GM03348 (cell line): Measurements from ENCODE around the gene EXT2.

ENCODE experiments used
- DNase-seq: peaks from one replicate; pipeline ENCODE4 v3.0.0; 2012; ENCODE audit warnings: low spot score

Gene EXT2

DNA sequence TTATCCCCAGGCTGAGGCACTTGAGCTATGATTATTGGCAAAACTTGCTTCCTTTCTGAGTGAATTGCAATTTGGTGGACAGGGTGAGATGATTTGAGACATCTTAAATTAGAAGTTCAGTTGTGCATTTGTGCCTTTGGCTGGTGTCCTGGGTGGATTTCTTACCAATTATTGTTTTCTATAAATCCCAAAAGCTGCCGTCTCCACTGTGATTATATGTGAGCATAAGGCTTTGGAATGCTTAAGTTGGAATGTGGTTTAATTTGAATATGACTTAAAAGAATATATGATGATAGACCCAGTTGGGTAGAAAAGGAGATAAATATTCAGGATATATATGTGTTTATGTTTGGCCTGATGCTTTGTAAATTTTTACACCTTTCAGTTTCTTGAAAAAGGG lies 70.0 kb downstream of the EXT2 start:
- no peak for DNase-seq

DNA sequence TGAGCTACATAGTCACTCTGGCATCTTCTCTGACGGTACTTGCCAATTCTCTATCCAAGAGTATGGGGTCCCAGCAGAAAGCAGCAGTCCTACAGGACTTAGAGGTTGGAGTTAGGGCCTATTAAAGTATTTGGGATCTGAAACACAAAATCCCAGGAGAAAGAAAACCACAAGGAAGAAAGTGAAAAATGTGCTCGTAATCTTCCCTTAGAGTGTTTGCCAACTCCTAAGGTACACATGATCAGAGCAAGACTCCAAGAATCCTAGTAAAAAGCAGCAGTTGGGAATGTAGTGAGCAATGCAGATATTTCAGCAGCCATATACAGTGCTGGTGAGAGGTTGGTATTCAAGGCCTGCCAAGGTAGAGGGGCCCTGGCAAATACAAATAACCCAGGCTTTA lies 71.6 kb downstream of the EXT2 start:
- no peak for DNase-seq

DNA sequence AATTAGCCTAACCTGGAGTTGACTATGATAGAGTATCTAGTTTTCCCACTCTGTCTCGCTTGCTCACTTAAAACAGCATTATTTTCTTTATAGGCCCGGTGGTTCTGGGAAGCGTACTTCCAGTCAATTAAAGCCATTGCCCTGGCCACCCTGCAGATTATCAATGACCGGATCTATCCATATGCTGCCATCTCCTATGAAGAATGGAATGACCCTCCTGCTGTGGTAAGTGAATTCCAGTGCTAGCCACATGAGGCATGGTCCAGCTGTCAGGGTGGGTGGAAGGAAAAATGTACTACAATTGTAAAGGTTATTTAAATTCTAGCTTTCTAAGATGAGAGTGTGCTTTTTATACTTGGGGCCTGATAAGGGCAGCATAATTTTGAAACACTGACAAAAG lies 76.0 kb downstream of the EXT2 start:
- no peak for DNase-seq

DNA sequence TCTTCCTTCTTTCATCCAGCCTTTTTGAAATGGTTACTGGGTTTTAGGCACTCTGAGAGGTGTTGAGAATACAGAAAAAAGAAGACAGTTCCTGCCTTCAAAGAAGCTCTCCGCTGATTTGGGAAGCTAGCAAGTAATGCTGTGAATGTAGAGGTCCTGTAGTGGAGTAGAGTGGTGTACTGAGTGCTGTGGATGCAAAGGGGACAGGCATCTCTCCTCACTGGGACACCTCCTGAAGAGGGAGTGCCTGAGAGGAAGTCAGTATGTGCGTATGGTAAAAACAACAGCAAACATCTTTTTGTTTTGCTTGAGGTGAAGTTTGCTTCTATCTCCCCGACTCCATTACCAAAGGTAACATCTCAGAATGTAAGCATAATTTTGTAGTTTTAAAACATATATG lies 77.5 kb downstream of the EXT2 start:
- DNase-seq = no peak

DNA sequence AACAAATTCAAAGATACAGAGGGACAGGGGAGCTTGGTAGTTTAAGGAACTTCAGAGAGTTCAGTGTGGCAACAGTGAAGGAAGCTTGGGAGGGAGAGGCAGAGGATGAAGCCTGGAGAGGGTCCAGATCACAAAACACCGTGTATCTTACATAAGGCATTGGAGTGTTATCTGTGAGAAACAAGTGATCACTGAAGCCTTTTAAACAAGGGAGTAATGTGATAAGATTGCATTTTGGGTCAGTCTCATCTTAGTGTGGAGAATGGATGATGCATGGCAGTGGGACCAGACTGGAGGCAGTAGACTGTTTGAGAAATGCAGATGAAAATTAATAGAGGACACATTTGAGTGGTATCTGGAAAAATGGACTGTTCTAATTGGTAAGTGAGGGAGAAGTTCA lies 79.4 kb downstream of the EXT2 start:
- DNase-seq = no peak

DNA sequence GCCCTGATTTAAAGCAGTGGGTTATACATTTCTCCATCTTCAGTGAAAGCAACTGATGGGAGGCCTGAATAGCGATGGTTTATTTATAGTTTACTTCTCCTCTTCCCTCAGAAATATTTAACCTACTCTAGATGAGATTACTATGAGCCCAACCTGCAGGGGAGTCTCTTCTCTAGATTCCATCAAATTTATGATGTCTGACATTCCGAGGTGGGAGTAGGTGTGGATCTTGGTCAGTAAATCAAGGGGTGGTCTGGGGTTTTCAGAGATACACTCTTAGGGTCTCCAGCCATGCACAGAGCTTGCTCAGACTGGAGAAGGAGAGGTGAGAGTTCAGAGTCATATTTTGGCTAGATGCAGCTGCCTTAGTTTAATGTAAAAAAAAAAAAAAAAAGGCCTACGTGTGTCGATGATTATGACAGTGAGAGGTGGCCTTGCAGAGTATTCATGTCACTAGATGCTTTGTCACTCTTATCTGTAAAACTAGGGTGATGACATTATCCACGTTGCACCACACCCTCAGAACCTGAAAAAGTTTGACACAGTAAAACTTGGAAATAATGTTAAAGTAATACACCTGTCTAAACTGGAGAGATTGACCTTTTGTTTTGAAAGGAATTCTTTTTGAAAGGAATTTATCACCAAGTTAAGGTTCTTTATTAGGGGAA lies 81.2 kb downstream of the EXT2 start:
- no peak for DNase-seq

DNA sequence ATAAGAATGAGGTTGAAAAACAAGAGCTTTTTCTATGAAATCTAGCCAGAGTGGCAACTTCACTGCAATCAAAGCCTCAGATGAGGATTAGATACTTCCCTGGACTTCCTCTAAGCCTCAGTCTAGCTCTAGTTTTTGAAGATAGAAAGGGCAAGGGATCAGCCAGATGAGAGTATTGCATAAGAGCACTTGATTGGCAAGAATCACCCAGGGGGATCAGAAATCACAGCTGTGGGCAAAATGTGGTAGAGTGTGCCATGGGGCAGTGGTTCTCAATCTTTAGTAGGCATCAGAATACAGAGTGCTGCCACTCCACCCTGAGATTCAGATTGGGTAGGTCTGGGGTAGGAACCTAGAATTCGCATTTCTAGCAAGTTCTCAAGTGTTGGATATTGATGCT lies 82.4 kb downstream of the EXT2 start:
- no peak for DNase-seq

DNA sequence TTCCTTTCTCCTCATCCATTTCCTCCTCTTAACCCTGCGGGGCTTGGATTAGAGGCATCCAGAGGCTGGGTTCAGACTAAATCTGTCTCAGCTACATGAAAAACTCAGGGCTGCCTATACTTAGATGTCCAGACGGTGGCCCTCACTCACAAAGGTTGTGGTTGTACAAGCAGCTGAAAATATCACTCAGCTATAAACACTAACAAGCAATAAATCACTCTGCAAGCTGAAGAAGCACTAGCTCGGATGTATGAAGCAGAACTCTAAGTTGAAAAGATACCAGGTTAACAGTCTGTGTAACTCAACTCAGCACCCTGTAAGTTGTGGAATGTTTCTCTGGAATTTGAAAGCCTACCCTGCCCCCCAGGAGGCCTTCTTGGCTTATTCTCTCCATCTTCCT lies 82.9 kb downstream of the EXT2 start:
- peak; percentile 55 for DNase-seq

DNA sequence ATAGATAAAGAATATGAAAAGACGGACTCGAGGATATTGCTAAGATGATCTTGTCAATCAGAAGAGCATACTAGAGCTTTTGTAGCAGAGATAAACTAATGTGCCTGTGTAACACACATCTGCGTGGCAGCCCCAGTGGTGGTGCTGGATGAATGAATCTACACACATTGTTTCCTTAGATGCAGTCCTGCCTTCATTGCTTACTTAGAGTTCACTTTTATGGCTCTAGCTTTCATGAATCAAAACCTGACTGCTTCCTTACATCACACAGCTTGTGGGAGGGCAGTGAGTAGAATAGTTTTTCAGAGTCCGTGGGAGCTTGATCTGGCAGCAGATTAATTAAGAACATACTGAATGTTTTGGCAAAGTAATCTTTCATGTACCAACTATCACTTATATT lies 83.7 kb downstream of the EXT2 start:
- DNase-seq = peak; percentile 43

DNA sequence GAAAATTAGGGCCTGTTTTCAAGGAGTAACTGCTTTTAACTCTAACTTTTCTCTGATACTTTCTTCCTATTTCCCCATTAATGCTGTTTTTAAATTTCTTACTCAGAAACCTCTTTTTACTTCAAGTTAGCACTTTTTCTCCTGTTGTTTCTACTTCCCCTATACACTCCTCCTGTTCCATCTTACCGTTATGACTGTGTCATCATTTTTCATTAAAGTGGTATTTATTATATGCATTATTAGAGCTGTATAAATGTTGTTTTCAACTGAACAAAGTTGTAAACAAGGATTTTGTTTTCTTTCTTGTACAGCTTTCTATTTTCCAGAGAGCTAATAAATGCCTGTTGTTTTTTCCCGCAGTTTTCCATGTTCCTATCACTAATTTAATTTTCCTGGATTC lies 84.6 kb downstream of the EXT2 start:
- no peak for DNase-seq

DNA sequence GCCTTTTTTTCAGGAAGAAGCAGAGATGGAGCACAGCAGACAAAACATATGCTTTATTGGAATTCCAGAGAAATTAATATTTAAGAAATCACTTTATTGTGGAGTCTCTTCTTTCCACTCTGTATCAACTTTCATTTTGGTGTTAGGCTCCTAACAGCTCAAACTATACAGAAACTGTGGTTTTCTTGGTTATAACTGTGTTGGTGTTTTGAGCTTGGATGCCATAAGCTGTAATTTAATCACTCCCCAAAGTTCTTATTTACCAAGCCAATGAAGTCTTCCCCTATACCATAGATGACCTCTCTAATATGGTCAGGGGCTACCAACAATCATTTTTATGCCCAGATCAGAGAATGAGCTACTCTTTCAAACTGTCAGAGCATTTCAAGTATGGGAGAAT lies 90.0 kb downstream of the EXT2 start:
- DNase-seq = no peak

DNA sequence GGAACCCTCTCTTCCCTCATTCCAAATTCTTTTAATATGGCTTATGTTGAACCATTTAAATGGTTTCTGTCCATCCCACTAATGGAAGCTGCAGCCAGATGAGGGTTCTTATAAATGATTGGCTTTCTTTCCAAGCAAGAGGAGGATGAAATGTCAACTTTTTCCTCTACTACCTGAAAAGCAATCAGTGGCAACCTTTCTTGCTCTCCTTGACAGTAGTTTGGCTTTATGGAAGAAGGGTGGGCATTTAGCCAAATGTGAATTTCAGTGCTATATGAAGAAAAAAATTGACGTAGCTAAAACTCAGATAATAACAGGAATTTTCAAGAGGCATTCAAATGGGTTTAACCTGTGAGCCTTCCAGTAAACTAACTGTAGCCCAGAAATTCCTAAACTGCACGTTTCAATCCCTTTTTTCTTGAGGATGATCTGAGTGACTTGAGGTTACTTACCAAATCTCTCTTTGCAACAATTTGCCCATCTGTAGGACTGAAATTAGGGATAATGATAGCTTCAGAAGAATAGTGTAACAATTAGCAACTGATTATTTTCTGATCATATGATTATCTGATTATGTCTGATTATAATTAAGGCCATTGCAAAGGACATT lies 90.9 kb downstream of the EXT2 start:
- DNase-seq = no peak

DNA sequence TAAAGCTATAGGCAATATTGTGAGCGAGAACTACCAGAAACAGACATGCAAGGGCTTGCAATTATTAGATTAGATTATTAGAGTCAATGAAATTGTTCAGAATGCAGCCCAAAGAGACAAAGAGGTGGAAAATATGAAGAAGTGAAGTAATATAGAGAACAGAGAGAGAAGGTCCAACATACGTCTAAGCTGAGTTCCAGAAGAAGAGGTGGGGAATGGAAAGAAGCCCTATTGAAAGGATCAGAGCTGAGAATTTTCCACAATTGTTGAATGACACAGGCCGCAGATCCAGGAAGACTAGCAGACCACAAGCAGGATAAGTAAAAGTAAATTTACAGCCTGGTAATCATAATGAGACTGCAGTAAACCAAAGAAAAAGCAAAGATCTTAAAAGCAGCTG lies 93.2 kb downstream of the EXT2 start:
- DNase-seq = no peak

DNA sequence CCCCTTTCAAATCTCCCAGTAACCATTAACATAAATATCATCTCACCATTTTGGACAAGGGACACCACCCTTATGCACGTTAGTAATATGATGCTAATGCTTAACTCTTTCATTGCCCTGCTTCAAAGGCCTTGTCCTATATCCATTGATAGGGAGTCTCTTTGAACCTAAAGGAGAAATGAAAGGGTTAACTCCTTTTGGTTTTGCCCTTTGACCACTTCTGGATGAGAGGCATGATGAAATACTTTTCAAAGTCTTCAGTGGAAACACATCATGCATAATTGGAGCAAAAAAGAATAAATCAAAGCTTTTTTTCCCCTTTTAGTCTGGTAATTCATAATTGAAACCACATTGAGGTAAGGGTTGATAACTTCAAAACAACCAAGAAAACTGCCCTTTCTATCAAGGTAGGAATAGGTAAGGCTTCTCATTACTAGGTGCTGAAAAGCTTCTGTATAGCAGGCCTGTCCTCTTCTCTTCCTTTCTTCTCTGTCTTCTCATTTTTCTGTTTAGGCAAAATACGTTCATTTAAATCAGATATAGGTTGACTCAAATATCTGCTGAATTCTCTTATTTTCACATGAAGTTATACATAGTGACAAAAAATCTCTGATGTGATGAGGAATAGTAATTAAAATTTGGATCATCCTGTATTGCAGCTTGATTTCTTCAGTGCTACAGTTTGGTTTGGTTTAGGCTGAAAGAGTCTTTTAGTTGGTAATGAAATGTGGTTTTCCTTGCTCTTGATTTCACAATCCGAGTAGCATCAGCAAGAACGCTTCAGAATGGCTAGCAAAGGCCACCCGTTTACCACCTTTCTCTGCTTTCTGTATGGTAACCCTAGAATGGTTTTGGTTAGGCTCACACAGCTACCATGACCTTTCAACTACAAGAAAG lies 94.8 kb downstream of the EXT2 start:
- DNase-seq = no peak

DNA sequence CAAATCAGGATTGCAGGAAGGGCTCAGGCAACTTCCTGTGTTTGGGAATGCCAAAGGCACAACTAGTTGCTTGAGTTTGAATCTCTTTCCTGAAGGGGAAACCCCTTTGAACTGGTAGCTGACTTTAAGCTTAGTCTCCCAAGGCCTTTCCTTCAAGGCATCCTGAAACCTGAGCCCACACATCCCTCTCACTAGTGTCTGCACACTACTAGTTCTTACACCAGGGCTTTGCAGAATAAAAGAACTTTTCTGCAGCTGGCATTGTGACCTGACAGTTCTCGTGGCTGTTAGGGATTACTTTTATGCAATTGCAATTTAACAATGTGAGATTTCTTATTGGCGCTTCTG lies 95.4 kb downstream of the EXT2 start:
- DNase-seq = no peak

DNA sequence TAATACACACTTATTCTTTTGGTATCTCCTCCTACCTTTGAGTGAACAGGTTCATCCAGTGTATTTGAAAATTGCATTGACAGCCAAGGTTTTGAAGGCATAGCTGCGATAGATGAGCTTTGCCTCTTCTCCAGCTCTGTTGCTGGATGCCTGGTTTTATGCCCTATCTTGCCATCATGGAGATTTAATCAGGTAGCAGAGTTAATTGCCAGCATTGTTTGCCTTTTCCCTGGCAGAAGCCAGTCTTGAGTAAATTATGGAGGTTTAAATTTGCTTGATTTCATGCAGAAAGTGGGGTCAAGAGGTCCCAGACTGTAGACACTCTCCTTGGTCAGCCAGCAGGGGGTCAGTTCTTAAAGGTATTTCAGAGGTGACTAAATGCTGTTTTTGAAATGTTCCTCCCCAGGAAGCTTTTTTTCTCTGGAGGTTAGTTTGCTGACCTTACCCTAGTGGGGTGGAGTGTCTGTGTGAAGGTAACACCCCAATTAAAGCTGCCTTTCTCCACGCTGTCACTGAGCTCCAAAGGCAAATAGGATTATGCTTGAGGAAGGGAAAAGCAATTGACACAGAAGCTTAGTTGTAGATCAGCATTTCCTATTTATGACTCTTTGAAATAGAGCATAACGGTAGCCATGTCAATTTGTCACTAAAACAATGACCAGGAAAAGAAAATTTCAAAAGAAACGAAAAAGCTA lies 96.0 kb downstream of the EXT2 start:
- no peak for DNase-seq

DNA sequence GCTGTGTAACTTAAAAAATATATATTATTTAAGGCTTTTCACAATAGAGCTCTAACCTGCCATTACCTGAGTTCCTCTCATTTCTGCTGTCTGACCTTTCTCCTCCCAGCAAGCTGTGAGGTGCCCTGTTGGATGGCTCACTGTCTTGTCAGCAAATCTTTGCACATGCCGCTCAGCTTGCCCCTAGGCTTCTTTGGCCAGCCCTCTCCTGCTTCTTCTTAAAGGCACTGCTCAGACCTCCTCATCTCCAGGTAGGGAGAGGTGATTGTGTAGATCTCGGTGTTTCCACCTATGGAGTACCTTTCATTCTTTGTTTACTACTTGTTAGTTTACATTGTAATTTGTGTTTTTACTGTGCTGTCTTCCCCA lies 96.5 kb downstream of the EXT2 start:
- no peak for DNase-seq

DNA sequence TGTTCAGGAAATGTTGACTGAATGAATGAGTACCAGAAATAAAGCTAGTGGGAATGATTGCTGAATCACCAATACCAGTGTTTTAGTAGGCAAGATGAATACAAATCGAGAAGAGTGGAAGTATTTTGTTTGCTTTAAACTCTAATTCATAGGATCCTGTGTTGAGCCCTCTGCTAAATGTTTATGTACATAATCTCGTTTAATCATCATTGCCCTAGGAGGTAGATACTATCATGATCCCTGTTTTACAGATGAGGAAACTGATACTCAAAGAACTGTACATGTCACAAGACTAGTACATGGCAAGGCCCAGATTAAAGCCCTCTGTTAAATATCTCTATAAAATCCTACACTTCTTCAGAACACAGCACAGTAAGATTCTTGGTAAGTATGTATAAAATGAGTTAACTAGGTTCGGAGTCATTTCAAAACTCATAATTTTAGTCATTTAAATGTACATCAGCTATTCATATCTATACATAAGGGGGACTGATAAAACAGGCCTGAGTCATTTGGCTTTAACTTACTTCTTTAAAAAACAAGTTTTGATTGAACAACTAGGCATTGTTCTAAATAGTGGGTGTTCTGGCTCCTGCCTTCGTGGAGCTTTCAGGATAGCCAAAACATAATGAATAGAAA lies 97.1 kb downstream of the EXT2 start:
- DNase-seq = no peak

DNA sequence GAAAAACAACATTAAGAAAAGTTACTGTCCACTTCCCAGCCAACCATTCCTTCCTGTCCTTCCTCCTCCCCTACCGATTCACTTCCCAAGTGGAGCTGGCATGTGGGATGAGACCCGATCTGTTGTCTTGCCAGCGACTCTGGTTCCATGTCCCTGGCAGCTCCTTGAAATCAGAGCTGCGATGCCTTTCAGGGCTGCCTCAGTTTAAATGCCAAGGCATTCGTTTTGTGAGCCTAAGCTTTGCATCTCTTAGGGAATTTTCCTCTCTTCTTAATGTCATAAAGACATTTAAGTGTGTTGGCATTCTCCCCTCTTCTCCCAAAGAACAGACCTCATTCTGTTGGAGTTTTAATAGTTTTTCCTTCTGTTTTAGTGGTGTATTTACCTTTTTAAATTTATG lies 98.4 kb downstream of the EXT2 start:
- no peak for DNase-seq

DNA sequence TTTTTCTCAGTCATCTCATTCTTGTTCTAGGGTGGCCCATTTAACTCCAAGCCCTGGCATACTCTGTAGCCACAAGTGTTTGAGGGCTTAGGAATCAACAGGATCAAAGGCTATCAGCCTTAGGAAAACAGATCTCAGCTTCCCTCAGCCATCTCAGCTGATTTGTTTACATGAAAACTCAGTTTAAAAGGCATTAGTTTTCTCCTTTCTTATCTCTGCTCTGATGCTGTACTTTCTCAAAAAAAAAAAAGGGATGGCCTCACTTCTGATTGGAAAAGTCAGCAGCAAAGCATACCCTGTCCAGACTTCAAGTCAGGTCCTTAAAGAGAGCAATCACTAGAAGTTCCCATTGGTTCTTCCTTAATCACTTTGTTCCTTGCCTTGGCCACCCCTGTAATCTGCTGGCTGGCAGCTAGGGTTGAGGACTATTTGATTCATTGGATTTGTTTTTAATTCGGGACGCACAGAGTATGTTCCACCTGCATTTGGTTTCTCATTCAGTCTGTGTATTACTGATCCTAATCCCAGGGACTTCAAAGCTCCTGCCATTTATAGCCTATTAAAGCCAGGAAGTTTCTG lies 102.8 kb downstream of the EXT2 start:
- no peak for DNase-seq

DNA sequence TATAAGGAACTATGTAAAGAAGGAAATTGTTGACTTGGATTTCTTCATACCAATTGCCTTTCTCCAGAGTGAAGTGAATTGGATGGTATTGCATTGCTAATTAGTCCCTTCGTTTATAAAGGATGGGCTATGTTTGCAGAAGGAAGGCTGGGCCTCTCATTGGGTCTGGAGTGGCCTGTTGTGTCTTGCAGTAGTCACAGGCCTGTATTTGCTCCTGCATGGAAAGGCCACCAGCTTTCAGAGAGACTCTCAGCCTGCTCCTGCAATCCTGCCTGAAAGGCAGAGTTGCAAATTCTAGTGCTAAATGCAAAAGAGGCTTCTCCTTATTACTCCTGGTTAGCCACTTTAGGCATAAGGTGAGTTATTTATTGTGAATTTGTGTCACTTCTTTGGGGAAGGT lies 103.8 kb downstream of the EXT2 start:
- no peak for DNase-seq

DNA sequence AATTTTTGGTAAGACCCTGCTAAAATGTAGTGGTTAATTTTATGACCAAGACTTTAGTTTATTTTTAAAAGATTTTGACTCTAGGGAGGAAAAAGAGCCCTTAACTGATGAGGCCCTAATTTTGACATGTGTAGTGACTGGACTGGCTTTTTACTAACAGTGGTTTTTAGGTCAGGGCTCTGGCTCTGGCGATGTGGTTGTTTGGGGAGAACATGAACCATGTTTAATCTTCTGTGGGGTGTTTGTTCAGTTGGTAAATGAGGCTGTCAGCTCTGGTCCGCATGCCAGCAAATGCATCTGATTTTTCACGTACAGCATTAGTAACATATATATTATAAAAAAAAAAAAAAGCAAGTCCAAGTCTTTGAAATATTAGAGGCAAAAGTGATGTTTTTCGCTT lies 104.3 kb downstream of the EXT2 start:
- no peak for DNase-seq
